ENCODE results near the gene MTHFR. TPM values are rescaled to one million over a fixed set of nuclear protein-coding genes. Genes with fewer than 3 reads are reported as not detected.
A peak's percentile ranks its signal among the peaks of the same experiment; 100 is the strongest.
"Not testable (repeated sequence)": the region's sequence is repeated elsewhere in the genome, so short reads cannot be mapped to it uniquely, and the experiment has no call there.

The MTHFR gene
- polyA plus RNA-seq, 12 donors = 22.3 to 122 (median 38.6) TPM

- DNase-seq = no peak
Measured at GRCh38 chr1:11836955-11837766, 31.4 kb upstream of the MTHFR start.

- no peak for DNase-seq
Measured at GRCh38 chr1:11835441-11836225, 29.9 kb upstream of the MTHFR start.

GRCh38 chr1:11833900-11834299 is 28.1 kb upstream of the MTHFR start:
- no peak for DNase-seq

- no peak for DNase-seq
Measured at GRCh38 chr1:11833497-11833896, 27.7 kb upstream of the MTHFR start.

- no peak for DNase-seq
Measured at GRCh38 chr1:11831945-11832725, 26.4 kb upstream of the MTHFR start.

GRCh38 chr1:11828511-11828910 is 22.7 kb upstream of the MTHFR start:
- no peak for DNase-seq

- no peak for DNase-seq
Measured at GRCh38 chr1:11826946-11827345, 21.2 kb upstream of the MTHFR start.

- DNase-seq = no peak
Measured at GRCh38 chr1:11825131-11825530, 19.4 kb upstream of the MTHFR start.

GRCh38 chr1:11823366-11824137 is 17.8 kb upstream of the MTHFR start:
- no peak for DNase-seq

- DNase-seq = no peak
Measured at GRCh38 chr1:11822091-11822490, 16.3 kb upstream of the MTHFR start.

GRCh38 chr1:11817192-11817591 is 11.4 kb upstream of the MTHFR start:
- no peak for DNase-seq

GRCh38 chr1:11813021-11813420 is 7.3 kb upstream of the MTHFR start:
- no peak for DNase-seq

- no peak for DNase-seq
Measured at GRCh38 chr1:11807133-11807532, 1.4 kb upstream of the MTHFR start.

- peak; percentile 32 for DNase-seq
Measured at GRCh38 chr1:11806307-11806936, 658 bp upstream of the MTHFR start.

GRCh38 chr1:11804666-11805421 is 920 bp downstream of the MTHFR start:
- DNase-seq = peak; percentile 36

GRCh38 chr1:11803924-11804665 is 1.7 kb downstream of the MTHFR start:
- not testable (repeated sequence) for DNase-seq

- DNase-seq = peak; percentile 86
Measured at GRCh38 chr1:11802973-11803885, 2.5 kb downstream of the MTHFR start.

GRCh38 chr1:11802616-11802972 is 3.2 kb downstream of the MTHFR start:
- DNase-seq = no peak

Measured in muscle of arm (tissue), 12 donors.